ENCODE data around the gene AK3. TPM values are rescaled to one million over a fixed set of nuclear protein-coding genes. Genes with fewer than 3 reads are reported as not detected.

The AK3 gene
- total RNA-seq, 1 donor from 2014 or later: 47.5 TPM

DNA sequence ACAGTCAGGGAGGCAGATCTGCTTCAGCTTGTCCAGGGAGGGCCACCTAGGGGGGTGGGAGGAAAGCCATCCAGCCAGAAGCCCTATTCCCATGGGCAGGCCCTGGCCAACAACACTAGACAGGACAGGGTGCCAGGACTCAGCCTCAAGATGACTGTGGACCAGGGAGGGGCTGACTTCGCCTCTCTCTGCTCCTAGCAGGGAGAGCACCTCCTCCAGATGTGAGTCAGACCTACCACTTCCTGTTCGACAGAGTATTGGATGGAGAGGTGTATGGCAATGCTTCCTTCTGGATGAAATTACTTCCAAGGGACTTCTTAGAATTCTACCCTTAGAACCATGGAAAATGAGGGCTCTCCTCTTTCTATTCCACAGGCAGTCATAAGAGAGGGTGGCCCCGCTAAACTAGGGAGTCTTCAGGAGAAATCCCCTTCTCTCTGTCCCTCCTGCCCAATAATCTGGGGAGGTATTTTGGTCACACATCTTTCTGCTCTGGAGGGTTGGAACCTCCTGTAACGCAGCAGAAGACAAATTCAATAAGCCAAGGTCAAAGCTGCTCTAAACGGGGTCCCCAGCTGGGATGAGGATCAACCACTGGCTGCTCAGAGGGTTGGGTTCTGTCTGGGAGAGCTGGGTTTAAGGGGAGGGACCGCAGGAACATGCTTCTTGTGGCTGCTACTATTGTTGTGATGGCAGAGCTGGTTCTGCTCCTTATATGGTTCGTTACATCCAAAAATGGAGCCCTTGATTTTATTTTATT lies 28.5 kb upstream of the AK3 start:
- Mint-ChIP-seq H3K27ac (no peak overlapping the region), H3K4me1 (ENCODE audit: unreplicated experiment) (no peaks in the 10 kb centered on the region), H3K27me3 (no peaks in the 10 kb centered on the region), H3K9me3 (no peaks in the 10 kb centered on the region), H3K4me3 (no peak overlapping the region), H3K36me3 (no peaks in the 10 kb centered on the region)
- TF ChIP-seq, protein P1, sequence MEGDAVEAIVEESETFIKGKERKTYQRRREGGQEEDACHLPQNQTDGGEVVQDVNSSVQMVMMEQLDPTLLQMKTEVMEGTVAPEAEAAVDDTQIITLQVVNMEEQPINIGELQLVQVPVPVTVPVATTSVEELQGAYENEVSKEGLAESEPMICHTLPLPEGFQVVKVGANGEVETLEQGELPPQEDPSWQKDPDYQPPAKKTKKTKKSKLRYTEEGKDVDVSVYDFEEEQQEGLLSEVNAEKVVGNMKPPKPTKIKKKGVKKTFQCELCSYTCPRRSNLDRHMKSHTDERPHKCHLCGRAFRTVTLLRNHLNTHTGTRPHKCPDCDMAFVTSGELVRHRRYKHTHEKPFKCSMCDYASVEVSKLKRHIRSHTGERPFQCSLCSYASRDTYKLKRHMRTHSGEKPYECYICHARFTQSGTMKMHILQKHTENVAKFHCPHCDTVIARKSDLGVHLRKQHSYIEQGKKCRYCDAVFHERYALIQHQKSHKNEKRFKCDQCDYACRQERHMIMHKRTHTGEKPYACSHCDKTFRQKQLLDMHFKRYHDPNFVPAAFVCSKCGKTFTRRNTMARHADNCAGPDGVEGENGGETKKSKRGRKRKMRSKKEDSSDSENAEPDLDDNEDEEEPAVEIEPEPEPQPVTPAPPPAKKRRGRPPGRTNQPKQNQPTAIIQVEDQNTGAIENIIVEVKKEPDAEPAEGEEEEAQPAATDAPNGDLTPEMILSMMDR (conservative IDR thresholded peaks at IDR 0.05): no peak
- no peak for DNase-seq (ENCODE audit: extremely low spot score, unreplicated experiment)

GRCh38 chr9:4768681-4769080 lies 27.7 kb upstream of the AK3 start:
- TF ChIP-seq, protein P1 (conservative IDR thresholded peaks at IDR 0.05): no peak
- no peaks in the 10 kb centered on the region for H3K9me3 Mint-ChIP-seq
- no peak for DNase-seq (ENCODE audit: extremely low spot score, unreplicated experiment)
- no peak overlapping the region for H3K4me3 Mint-ChIP-seq
- H3K4me1 Mint-ChIP-seq (ENCODE audit: unreplicated experiment): peaks cover 1% of the 10 kb centered on the region
- no peaks in the 10 kb centered on the region for H3K36me3 Mint-ChIP-seq
- no peaks in the 10 kb centered on the region for H3K27me3 Mint-ChIP-seq
- H3K27ac Mint-ChIP-seq: no peak overlapping the region

GRCh38 chr9:4764033-4764432 lies 23.0 kb upstream of the AK3 start:
- peaks cover 13% of the 10 kb centered on the region for H3K4me1 Mint-ChIP-seq (ENCODE audit: unreplicated experiment)
- no peak overlapping the region for H3K27ac Mint-ChIP-seq
- no peak overlapping the region for H3K4me3 Mint-ChIP-seq
- H3K36me3 Mint-ChIP-seq: no peaks in the 10 kb centered on the region
- H3K27me3 Mint-ChIP-seq: peaks cover 10% of the 10 kb centered on the region
- TF ChIP-seq, protein P1 (conservative IDR thresholded peaks at IDR 0.05): no peak
- H3K9me3 Mint-ChIP-seq: no peaks in the 10 kb centered on the region
- no peak for DNase-seq (ENCODE audit: extremely low spot score, unreplicated experiment)

GRCh38 chr9:4762886-4763541 lies 22.0 kb upstream of the AK3 start:
- TF ChIP-seq, protein P1 (conservative IDR thresholded peaks at IDR 0.05): no peak
- peaks cover 13% of the 10 kb centered on the region for H3K4me1 Mint-ChIP-seq (ENCODE audit: unreplicated experiment)
- DNase-seq (ENCODE audit: extremely low spot score, unreplicated experiment): no peak
- peak overlapping the region; percentile 71 for H3K4me3 Mint-ChIP-seq
- H3K36me3 Mint-ChIP-seq: no peaks in the 10 kb centered on the region
- peak overlapping the region; percentile 84 for H3K27ac Mint-ChIP-seq
- H3K27me3 Mint-ChIP-seq: peaks cover 10% of the 10 kb centered on the region
- H3K9me3 Mint-ChIP-seq: no peaks in the 10 kb centered on the region

DNA sequence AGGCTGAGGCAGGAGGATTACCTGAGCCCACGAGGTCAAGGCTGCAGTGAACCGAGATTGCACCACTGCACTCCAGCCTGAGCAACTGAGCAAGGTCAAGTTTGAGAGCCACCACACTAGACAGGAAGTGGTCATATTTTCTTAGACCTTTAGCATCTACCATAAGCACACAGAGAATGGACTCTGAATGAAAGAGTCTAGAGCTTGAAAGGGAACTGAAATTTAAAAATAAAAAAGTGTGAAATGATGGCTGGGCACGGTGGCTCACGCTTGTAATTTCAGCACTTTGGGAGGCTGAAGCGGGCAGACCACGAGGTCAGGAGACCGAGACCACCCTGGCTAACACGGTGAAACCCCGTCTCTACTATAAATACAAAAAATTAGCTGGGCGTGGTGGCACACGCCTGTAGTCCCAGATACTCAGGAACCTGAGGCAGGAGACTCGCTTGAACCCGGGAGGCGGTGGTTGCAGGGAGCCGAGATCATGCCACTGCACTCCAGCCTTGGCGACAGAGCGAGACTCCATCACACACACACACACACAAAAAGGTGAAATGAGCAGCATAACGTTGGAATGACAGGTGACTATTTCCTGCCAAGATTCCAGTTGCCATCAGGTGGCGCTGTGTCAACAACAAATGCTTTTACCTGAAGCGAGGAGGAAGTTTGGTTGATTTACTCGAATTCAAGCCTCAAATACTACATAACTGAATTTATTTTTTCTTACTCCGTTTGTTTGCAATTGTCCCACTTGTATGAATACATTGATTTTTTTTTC lies 21.3 kb upstream of the AK3 start:
- peak overlapping the region; percentile 71 for H3K4me3 Mint-ChIP-seq
- H3K36me3 Mint-ChIP-seq: no peaks in the 10 kb centered on the region
- H3K27me3 Mint-ChIP-seq: peaks cover 10% of the 10 kb centered on the region
- H3K27ac Mint-ChIP-seq: peak overlapping the region; percentile 84
- no peaks in the 10 kb centered on the region for H3K9me3 Mint-ChIP-seq
- peaks cover 13% of the 10 kb centered on the region for H3K4me1 Mint-ChIP-seq (ENCODE audit: unreplicated experiment)
- TF ChIP-seq, protein P1 (conservative IDR thresholded peaks at IDR 0.05): peak; percentile 90
- DNase-seq (ENCODE audit: extremely low spot score, unreplicated experiment): no peak
